Measurements from ENCODE around the gene ZNF784.

- TF ChIP-seq POLR2AphosphoS5 (IDR thresholded peaks at IDR 0.05; ENCODE audit: low read depth, low read length), result no peak
- no peak for TF ChIP-seq TAF1 (IDR thresholded peaks at IDR 0.05; ENCODE audit: low read depth, low read length)
- TF ChIP-seq POLR2A (IDR thresholded peaks at IDR 0.05; ENCODE audit: low read depth, low read length), result no peak
- TF ChIP-seq SPI1 (IDR thresholded peaks at IDR 0.05; ENCODE audit: low read depth, low read length), result no peak
These were observed 34.6 kb upstream of the ZNF784 start for GRCh38 chr19:55658846-55659459.
